ENCODE data around the gene HSBP1L1. TPM values are rescaled to one million over a fixed set of nuclear protein-coding genes. Genes with fewer than 3 reads are reported as not detected.

Gene HSBP1L1
- total RNA-seq, 4 donors from 2014 or later, result 25.7 to 51.8 (median 39.6) TPM

GRCh38 chr18:79917169-79917852 lies 47.1 kb upstream of the HSBP1L1 start:
- peaks cover 23 to 47% of the 10 kb centered on the region in 2 donors for H3K36me3 ChIP-seq
- intact Hi-C loops (cut with DNase I), result no loop called here
- WGBS, 2 donors, result 95 to 97% methylated on average over 9 to 15 of the region's 28 CpGs

GRCh38 chr18:79917853-79918614 lies 46.4 kb upstream of the HSBP1L1 start:
- DNase-seq, result no peak
- intact Hi-C loops (cut with DNase I), result no loop called here
- H3K4me3 ChIP-seq (replicated peaks in 1 of 3), result no peak overlapping the region
- 94 to 95% methylated on average over 22 to 25 of the region's 25 CpGs for WGBS, 2 donors
- no peak for TF ChIP-seq POLR2A (IDR thresholded peaks at IDR 0.05)
- no peak for TF ChIP-seq CTCF (IDR thresholded peaks at IDR 0.05)
- no peak overlapping the region for H3K27ac ChIP-seq
- H3K4me1 ChIP-seq, result peaks cover 0 to 5% of the 10 kb centered on the region in 2 donors
- no peaks in the 10 kb centered on the region for H3K9me3 ChIP-seq
- H3K36me3 ChIP-seq, result peaks cover 23 to 43% of the 10 kb centered on the region in 2 donors
- no peaks in the 10 kb centered on the region for H3K27me3 ChIP-seq

More at GRCh38 chr18:79917169-79917852, 47.1 kb upstream of the HSBP1L1 start:
- Histone ChIP-seq H3K27ac (no peak overlapping the region), H3K4me3 (replicated peaks in 1 of 3) (no peak overlapping the region), H3K4me1 (no peaks in the 10 kb centered on the region), H3K9me3 (no peaks in the 10 kb centered on the region), H3K27me3 (no peaks in the 10 kb centered on the region)
- no peak for DNase-seq
- TF ChIP-seq POLR2A (IDR thresholded peaks at IDR 0.05), result no peak
- no peak for TF ChIP-seq CTCF (IDR thresholded peaks at IDR 0.05)

- no peaks in the 10 kb centered on the region for H3K9me3 ChIP-seq
- 95 to 98% methylated on average over 9 to 17 of the region's 20 CpGs for WGBS, 2 donors
- no peak overlapping the region for H3K27ac ChIP-seq
- TF ChIP-seq POLR2A (IDR thresholded peaks at IDR 0.05) (no peak), CTCF (IDR thresholded peaks at IDR 0.05) (no peak)
- H3K4me1 ChIP-seq, result peaks cover 0 to 10% of the 10 kb centered on the region in 2 donors
- DNase-seq, result no peak
- peaks cover 23 to 39% of the 10 kb centered on the region in 2 donors for H3K36me3 ChIP-seq
- H3K27me3 ChIP-seq, result no peaks in the 10 kb centered on the region
- no peak overlapping the region for H3K4me3 ChIP-seq (replicated peaks in 1 of 3)
- intact Hi-C loops (cut with DNase I), result no loop called here
Observed at GRCh38 chr18:79918615-79919011, 45.8 kb upstream of the HSBP1L1 start.

- WGBS, 2 donors, result 95 to 97% methylated on average over 15 to 19 of the region's 19 CpGs
- intact Hi-C loops (cut with DNase I), result no loop called here
- Histone ChIP-seq H3K27me3 (no peaks in the 10 kb centered on the region), H3K36me3 (peaks cover 23 to 39% of the 10 kb centered on the region in 2 donors), H3K4me1 (peaks cover 4 to 15% of the 10 kb centered on the region in 2 donors), H3K27ac (no peak overlapping the region), H3K9me3 (no peaks in the 10 kb centered on the region), H3K4me3 (replicated peaks in 1 of 3) (no peak overlapping the region)
- TF ChIP-seq CTCF (IDR thresholded peaks at IDR 0.05) (no peak), POLR2A (IDR thresholded peaks at IDR 0.05) (no peak)
- no peak for DNase-seq
Observed at GRCh38 chr18:79919089-79919488, 45.4 kb upstream of the HSBP1L1 start.

All from thyroid gland (tissue), 4 donors.